ENCODE results near the gene CREB1. TPM values are rescaled to one million over a fixed set of nuclear protein-coding genes. Genes with fewer than 3 reads are reported as not detected.

The CREB1 gene
- 10 to 100 TPM; 31.1 to 51.5 (median 43.3) TPM for total RNA-seq

DNA sequence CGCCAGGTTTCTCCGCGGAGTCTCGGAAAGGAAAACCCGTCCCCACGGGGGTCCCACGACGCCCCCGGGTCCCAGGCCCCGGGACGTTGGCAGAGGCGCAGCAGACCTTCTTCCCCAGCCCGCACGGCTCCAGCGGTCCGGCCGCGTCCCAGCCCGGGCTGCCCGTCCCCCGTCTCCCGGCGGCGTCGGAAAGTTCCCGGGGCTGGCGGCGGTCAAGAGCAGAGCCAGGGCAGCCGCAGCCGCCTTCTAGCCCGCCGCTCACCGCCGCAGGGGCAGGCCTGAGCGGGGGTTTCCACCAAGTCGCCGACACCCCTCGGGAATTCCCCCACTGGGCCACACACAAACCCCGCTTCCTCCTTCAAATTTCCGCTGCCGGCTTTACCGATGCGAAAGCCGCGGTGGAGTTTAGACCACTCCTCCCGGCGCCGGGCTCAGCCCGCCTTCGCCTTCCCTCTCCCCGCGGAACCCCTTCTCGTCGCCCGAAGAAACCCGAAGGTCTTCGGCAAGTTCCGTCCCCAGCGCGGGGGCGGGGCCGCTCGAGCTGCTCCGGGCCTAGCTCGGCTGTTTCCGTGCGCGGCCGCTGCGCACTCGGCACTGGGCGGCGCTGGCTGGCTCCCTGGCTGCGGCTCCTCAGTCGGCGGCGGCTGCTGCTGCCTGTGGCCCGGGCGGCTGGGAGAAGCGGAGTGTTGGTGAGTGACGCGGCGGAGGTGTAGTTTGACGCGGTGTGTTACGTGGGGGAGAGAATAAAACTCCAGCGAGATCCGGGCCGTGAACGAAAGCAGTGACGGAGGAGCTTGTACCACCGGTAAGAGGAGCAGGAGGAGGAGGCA, at the start of gene CREB1:
CREB1 (plus strand) TSS at position 633 of the 830 bp plus-strand sequence. CDS start 25,674 bp downstream, outside the sequence.
- H3K27ac ChIP-seq (replicated peaks in 1 of 4), result peak within 1 kb of the TSS; percentile 86 to 98 (median 92)
- peak within 1 kb of the TSS; percentile 56 to 83 (median 76) for H3K4me3 ChIP-seq
- peak; percentile 99 for DNase-seq (ENCODE audit: extremely low spot score)
- no peaks in the 10 kb centered on the region for H3K36me3 ChIP-seq
- H3K9me3 ChIP-seq, result no peaks in the 10 kb centered on the region
- H3K27me3 ChIP-seq, result no peaks in the 10 kb centered on the region
- WGBS, result under 1% methylated on average over 51 of the region's 92 CpGs
- peak; percentile 31 for TF ChIP-seq POLR2A (IDR thresholded peaks at IDR 0.05; ENCODE audit: low read depth)
- peak; percentile 87 to 96 for TF ChIP-seq POLR2AphosphoS5 (IDR thresholded peaks at IDR 0.05)
- peak; percentile 85 for TF ChIP-seq EP300 (IDR thresholded peaks at IDR 0.05)
- TF ChIP-seq, protein P1, sequence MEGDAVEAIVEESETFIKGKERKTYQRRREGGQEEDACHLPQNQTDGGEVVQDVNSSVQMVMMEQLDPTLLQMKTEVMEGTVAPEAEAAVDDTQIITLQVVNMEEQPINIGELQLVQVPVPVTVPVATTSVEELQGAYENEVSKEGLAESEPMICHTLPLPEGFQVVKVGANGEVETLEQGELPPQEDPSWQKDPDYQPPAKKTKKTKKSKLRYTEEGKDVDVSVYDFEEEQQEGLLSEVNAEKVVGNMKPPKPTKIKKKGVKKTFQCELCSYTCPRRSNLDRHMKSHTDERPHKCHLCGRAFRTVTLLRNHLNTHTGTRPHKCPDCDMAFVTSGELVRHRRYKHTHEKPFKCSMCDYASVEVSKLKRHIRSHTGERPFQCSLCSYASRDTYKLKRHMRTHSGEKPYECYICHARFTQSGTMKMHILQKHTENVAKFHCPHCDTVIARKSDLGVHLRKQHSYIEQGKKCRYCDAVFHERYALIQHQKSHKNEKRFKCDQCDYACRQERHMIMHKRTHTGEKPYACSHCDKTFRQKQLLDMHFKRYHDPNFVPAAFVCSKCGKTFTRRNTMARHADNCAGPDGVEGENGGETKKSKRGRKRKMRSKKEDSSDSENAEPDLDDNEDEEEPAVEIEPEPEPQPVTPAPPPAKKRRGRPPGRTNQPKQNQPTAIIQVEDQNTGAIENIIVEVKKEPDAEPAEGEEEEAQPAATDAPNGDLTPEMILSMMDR (IDR thresholded peaks at IDR 0.05), result peak in 2 of 3 experiments; percentile 7 to 8
- H3K4me1 ChIP-seq, result peaks cover 36 to 49% (median 45%) of the 10 kb centered on the region in 4 donors
- intact Hi-C loops (cut with DNase I), result loop anchor here (5.0 kb wide), 3 partner anchors 47 to 183 kb away; partner anchors contain the start of genes CCNYL1 and METTL21A

GRCh38 chr2:207480521-207481040, 49.2 kb upstream of the CREB1 start:
- 60% methylated on average over 4 of the region's 4 CpGs for WGBS
- DNase-seq (ENCODE audit: extremely low spot score), result peak; percentile 70
- intact Hi-C loops (cut with DNase I), result loop anchor here (5.0 kb wide), 1 partner anchor 47 kb away; the partner anchor contains the start of gene CREB1
- Histone ChIP-seq H3K27ac (replicated peaks in 1 of 4) (peak overlapping the region; percentile 12 to 78 (median 47)), H3K4me3 (no peak overlapping the region), H3K27me3 (no peaks in the 10 kb centered on the region), H3K36me3 (no peaks in the 10 kb centered on the region), H3K4me1 (peaks cover 22 to 66% (median 57%) of the 10 kb centered on the region in 4 donors), H3K9me3 (no peaks in the 10 kb centered on the region)
- TF ChIP-seq, protein P1 (IDR thresholded peaks at IDR 0.05), result no peak
- no peak for TF ChIP-seq POLR2A (IDR thresholded peaks at IDR 0.05; ENCODE audit: low read depth)
- TF ChIP-seq POLR2AphosphoS5 (IDR thresholded peaks at IDR 0.05), result no peak
- no peak for TF ChIP-seq EP300 (IDR thresholded peaks at IDR 0.05)

DNA sequence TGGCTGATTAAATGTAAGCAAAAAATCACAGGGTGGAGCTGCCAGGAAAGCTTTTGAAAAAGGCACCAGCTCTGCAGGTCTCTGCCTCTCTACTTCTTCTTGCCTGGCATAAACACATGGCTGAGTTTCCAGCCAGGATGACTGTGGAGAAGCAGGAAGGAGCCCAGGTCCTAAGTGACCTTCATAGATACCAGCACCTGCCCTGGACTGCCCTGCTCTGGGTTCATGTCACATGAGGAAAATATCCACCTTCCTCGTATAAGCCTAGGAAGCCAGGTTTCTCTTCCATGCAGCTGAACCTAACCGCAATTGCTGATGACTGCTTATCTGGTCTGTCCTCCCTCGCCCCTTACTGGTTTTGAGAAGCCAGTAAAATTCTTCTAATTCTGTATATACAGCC, 47.8 kb upstream of the CREB1 start:
- TF ChIP-seq POLR2AphosphoS5 (IDR thresholded peaks at IDR 0.05) (peak in 1 of 2 donors; percentile 32), POLR2A (IDR thresholded peaks at IDR 0.05; ENCODE audit: low read depth) (no peak), EP300 (IDR thresholded peaks at IDR 0.05) (no peak)
- Histone ChIP-seq H3K9me3 (no peaks in the 10 kb centered on the region), H3K4me3 (no peak overlapping the region), H3K27ac (replicated peaks in 1 of 4) (peak overlapping the region; percentile 59 to 78 (median 68)), H3K36me3 (no peaks in the 10 kb centered on the region), H3K27me3 (no peaks in the 10 kb centered on the region), H3K4me1 (peaks cover 22 to 66% (median 56%) of the 10 kb centered on the region in 4 donors)
- WGBS, result 42% methylated on average over 3 of the region's 3 CpGs
- DNase-seq (ENCODE audit: extremely low spot score), result peak; percentile 86
- intact Hi-C loops (cut with DNase I), result loop anchor here (5.0 kb wide), 1 partner anchor 45 kb away; the partner anchor contains the start of gene CREB1

DNA sequence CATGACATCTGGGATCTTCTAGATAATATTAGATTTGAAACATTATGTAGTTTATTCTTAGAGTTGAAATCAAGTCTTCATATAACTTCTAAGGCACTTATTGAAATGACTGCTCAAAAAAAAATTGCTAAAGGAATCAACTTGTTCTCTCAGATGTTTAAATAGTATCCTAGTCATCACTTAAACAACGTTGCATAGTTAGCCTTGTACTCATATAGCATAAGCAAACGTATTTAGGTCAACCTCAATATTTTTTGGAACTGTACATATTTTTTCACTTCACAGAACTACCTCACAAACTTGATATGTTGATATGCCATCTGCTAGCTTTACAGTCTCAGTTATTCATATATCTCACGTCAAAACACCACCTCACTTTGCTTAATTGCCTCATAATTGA, 47.1 kb upstream of the CREB1 start:
- intact Hi-C loops (cut with DNase I), result loop anchor here (5.0 kb wide), 1 partner anchor 45 kb away; the partner anchor contains the start of gene CREB1
- no peak for DNase-seq (ENCODE audit: extremely low spot score)
- no peaks in the 10 kb centered on the region for H3K27me3 ChIP-seq
- peak overlapping the region; percentile 59 to 78 (median 68) for H3K27ac ChIP-seq (replicated peaks in 1 of 4)
- TF ChIP-seq POLR2A (IDR thresholded peaks at IDR 0.05; ENCODE audit: low read depth), result no peak
- TF ChIP-seq, protein P1 (IDR thresholded peaks at IDR 0.05), result no peak
- TF ChIP-seq EP300 (IDR thresholded peaks at IDR 0.05), result no peak
- no peak for TF ChIP-seq POLR2AphosphoS5 (IDR thresholded peaks at IDR 0.05)
- no peaks in the 10 kb centered on the region for H3K9me3 ChIP-seq
- WGBS, result 53% methylated on average over 3 of the region's 3 CpGs
- no peaks in the 10 kb centered on the region for H3K36me3 ChIP-seq
- H3K4me3 ChIP-seq, result no peak overlapping the region
- peaks cover 22 to 66% (median 56%) of the 10 kb centered on the region in 4 donors for H3K4me1 ChIP-seq

DNA sequence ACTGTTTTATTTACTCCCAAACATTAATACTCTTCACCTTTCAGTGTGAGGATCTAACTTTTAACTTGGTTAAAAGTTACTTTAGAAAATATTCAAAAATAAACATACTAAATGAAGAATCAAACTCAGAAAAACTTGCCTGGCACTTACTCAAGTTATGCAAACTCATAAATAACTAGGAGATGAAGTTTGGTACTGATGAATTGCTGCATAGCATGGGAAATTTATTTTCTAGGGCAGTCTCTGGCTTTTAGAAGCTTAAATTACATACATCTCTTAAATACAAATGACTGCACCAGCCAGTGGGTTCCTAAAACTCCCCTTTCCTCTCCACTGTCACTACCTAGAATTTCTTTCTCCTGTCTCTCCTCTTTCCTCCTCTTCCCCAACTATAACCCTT, 46.7 kb upstream of the CREB1 start:
- intact Hi-C loops (cut with DNase I), result loop anchor here (5.0 kb wide), 1 partner anchor 44 kb away; the partner anchor contains the start of gene CREB1
- H3K27me3 ChIP-seq, result no peaks in the 10 kb centered on the region
- TF ChIP-seq POLR2AphosphoS5 (IDR thresholded peaks at IDR 0.05) (no peak), EP300 (IDR thresholded peaks at IDR 0.05) (no peak), POLR2A (IDR thresholded peaks at IDR 0.05; ENCODE audit: low read depth) (no peak)
- TF ChIP-seq, protein P1 (IDR thresholded peaks at IDR 0.05), result no peak
- no peaks in the 10 kb centered on the region for H3K36me3 ChIP-seq
- peak overlapping the region in 3 of 4 donors; percentile 47 to 78 (median 64) for H3K27ac ChIP-seq (replicated peaks in 1 of 4)
- H3K4me1 ChIP-seq, result peaks cover 26 to 66% (median 56%) of the 10 kb centered on the region in 4 donors
- H3K9me3 ChIP-seq, result no peaks in the 10 kb centered on the region
- no peak for DNase-seq (ENCODE audit: extremely low spot score)
- no peak overlapping the region for H3K4me3 ChIP-seq
